Activated CD4-positive, alpha-beta T cell treated with anti-CD3 and anti-CD28 coated beads for 1 hour (primary cell): ENCODE data around the gene WDR64.

Experiments
- DNase-seq: peaks from one replicate; pipeline ENCODE4 v3.0.0-alpha.2; 2020

The WDR64 gene

GRCh38 chr1:241846375-241846774 is 194.3 kb downstream of the WDR64 start:
- DNase-seq, result no peak

GRCh38 chr1:241846862-241847539 is 194.9 kb downstream of the WDR64 start:
- DNase-seq, result no peak

- DNase-seq, result no peak
Measured at GRCh38 chr1:241847540-241847795, 195.4 kb downstream of the WDR64 start.

GRCh38 chr1:241847796-241848685 is 196.0 kb downstream of the WDR64 start, which contains the start of gene EXO1:
TSS of gene EXO1 (plus strand) at chr1:241848204. CDS start at chr1:241850426, 2,222 bp downstream.
- peak; percentile 80 for DNase-seq

- no peak for DNase-seq
Measured at GRCh38 chr1:241848686-241849344, 196.7 kb downstream of the WDR64 start.

GRCh38 chr1:241849345-241849695 is 197.2 kb downstream of the WDR64 start:
- no peak for DNase-seq
